Liver (tissue), 9 donors: ENCODE measurements around the gene DERL3. TPM values are rescaled to one million over a fixed set of nuclear protein-coding genes. Genes with fewer than 3 reads are reported as not detected.

Source experiments
- DNase-seq: peaks from one replicate; pipeline ENCODE4 v3.0.0-alpha.2; 2017; ENCODE audit warnings: low spot score
- H3K27ac ChIP-seq, 2 donors: one replicate each; pipeline ENCODE4 v1.7.0; 2013; ENCODE audit warnings: inconsistent platforms in 2 of 2, low read length in 2 of 2, control low read depth in 1 of 2, low read depth in 1 of 2, mild to moderate bottlenecking in 1 of 2
- H3K27me3 ChIP-seq, 4 donors: one replicate each; pipeline versions ENCODE4 v1.6.1 to v1.7.0; 2013; ENCODE audit warnings: low read length in 3 of 4, inconsistent platforms in 1 of 4, mild to moderate bottlenecking in 1 of 4, moderate library complexity in 1 of 4; ENCODE audit not compliant: control insufficient read depth in 4 of 4, insufficient read depth in 4 of 4
- H3K36me3 ChIP-seq, 4 donors: one replicate each; pipeline versions ENCODE4 v1.6.1 to v1.7.0; 2013; ENCODE audit warnings: low read length in 3 of 4, mild to moderate bottlenecking in 3 of 4, low read depth in 1 of 4, moderate library complexity in 1 of 4; ENCODE audit not compliant: control insufficient read depth in 4 of 4, insufficient read depth in 3 of 4
- H3K4me1 ChIP-seq, 4 donors: one replicate each; pipeline versions ENCODE4 v1.6.1 to v1.7.0; 2013; ENCODE audit warnings: low read length in 3 of 4, mild to moderate bottlenecking in 3 of 4, moderate library complexity in 1 of 4; ENCODE audit not compliant: control insufficient read depth in 4 of 4, insufficient read depth in 4 of 4
- H3K4me3 ChIP-seq, 3 donors: one replicate each; pipeline versions ENCODE4 v1.6.1 to v1.7.0; 2013; ENCODE audit warnings: low read length in 3 of 3, control low read depth in 1 of 3, low read depth in 1 of 3, mild to moderate bottlenecking in 1 of 3
- H3K9ac ChIP-seq, 2 donors: one replicate each; pipeline ENCODE4 v1.7.0; 2013; ENCODE audit warnings: low read length in 2 of 2, mild to moderate bottlenecking in 2 of 2, moderate library complexity in 2 of 2, control low read depth in 1 of 2, low read depth in 1 of 2
- H3K9me3 ChIP-seq, 4 donors: one replicate each; pipeline versions ENCODE4 v1.6.1 to v1.7.0; 2013; ENCODE audit warnings: low read length in 3 of 4; ENCODE audit not compliant: control insufficient read depth in 4 of 4
- ATF3 ChIP-seq: IDR thresholded peaks from 2 replicates; pipeline ENCODE4 v1.6.1; 2016; ENCODE audit warnings: antibody characterized with exemption
- CTCF ChIP-seq: fragments of 150-350 bp; IDR thresholded peaks from 2 replicates; pipeline ENCODE4 v1.5.1; 2017; ENCODE audit warnings: improper control_type of control experiment, low read depth, low read length; ENCODE audit not compliant: missing input control
- EGR1 ChIP-seq, 2 donors: IDR thresholded peaks; 2 replicates each; pipeline ENCODE4 v1.6.1; 2016 to 2018; ENCODE audit warnings: antibody characterized with exemption in 2 of 2, low read depth in 2 of 2
- FOXA1 ChIP-seq: IDR thresholded peaks from 2 replicates; pipeline ENCODE4 v1.6.1; 2016; ENCODE audit warnings: antibody characterized with exemption
- FOXA2 ChIP-seq: IDR thresholded peaks from 2 replicates; pipeline ENCODE4 v1.6.1; 2016; ENCODE audit warnings: antibody characterized with exemption
- GABPA ChIP-seq, 2 donors: IDR thresholded peaks in 1 of 2; conservative IDR thresholded peaks in 1 of 2; 2 replicates each; pipeline ENCODE4 v1.6.1; 2016; ENCODE audit warnings: antibody characterized with exemption in 2 of 2, mild to moderate bottlenecking in 1 of 2, moderate library complexity in 1 of 2
- HNF4A ChIP-seq, 2 donors: conservative IDR thresholded peaks; 2 replicates each; pipeline ENCODE4 v1.6.1; 2016; ENCODE audit warnings: antibody characterized with exemption in 2 of 2, mild to moderate bottlenecking in 2 of 2
- HNF4G ChIP-seq: IDR thresholded peaks from 2 replicates; pipeline ENCODE4 v1.6.1; 2016; ENCODE audit warnings: antibody characterized with exemption
- JUND ChIP-seq, 2 donors: IDR thresholded peaks; 2 replicates each; pipeline ENCODE4 v1.6.1; 2016; ENCODE audit warnings: antibody characterized with exemption in 2 of 2
- MAX ChIP-seq: IDR thresholded peaks from 2 replicates; pipeline ENCODE4 v1.6.1; 2016; ENCODE audit warnings: antibody characterized with exemption
- NR2F2 ChIP-seq: IDR thresholded peaks from 2 replicates; pipeline ENCODE4 v1.6.1; 2016; ENCODE audit warnings: antibody characterized with exemption
- RAD21 ChIP-seq, 2 donors: IDR thresholded peaks; 2 replicates each; pipeline ENCODE4 v1.6.1; 2016; ENCODE audit warnings: antibody characterized with exemption in 2 of 2, mild to moderate bottlenecking in 2 of 2
- REST ChIP-seq: IDR thresholded peaks from 2 replicates; pipeline ENCODE4 v1.6.1; 2016; ENCODE audit warnings: antibody characterized with exemption, mild to moderate bottlenecking
- RXRA ChIP-seq, 2 donors: IDR thresholded peaks; 2 replicates each; pipeline ENCODE4 v1.6.1; 2017 to 2018; ENCODE audit warnings: antibody characterized with exemption in 2 of 2, mild to moderate bottlenecking in 1 of 2
- SP1 ChIP-seq: IDR thresholded peaks from 2 replicates; pipeline ENCODE4 v1.6.1; 2018; ENCODE audit warnings: antibody characterized with exemption, mild to moderate bottlenecking
- TAF1 ChIP-seq: conservative IDR thresholded peaks from 2 replicates; pipeline ENCODE4 v1.6.1; 2016; ENCODE audit warnings: antibody characterized with exemption, mild to moderate bottlenecking
- YY1 ChIP-seq: IDR thresholded peaks from 2 replicates; pipeline ENCODE4 v1.6.1; 2016; ENCODE audit warnings: antibody characterized with exemption, mild to moderate bottlenecking
- ZBTB33 ChIP-seq: IDR thresholded peaks from 2 replicates; pipeline ENCODE4 v1.6.1; 2016; ENCODE audit warnings: antibody characterized with exemption
- WGBS: extraction: QIAGEN DNeasy Blood & Tissue Kit; methylation state at CpG from one replicate; pipeline ENCODE4 v1.1.7; 2013; 5-methylcytosine and 5-hydroxymethylcytosine counted together
- polyA plus RNA-seq, 2 donors: library from polyadenylated mRNA; stranded (reverse) in 1 of 2; unstranded in 1 of 2; fragments of 200-250 nt in 1 of 2; fragments of >200 nt in 1 of 2; fragmentation: Nextera tagmentation in 1 of 2; extraction: Ambion mirVana in 1 of 2; gene quantifications; one replicate each; pipeline versions ENCODE4 v1.2.1 to v1.2.3, GENCODE V29; 2013 to 2015
- total RNA-seq, 2 donors: library from RNA; depleted of rRNA; stranded (reverse); fragments of >200 nt; gene quantifications; one replicate each; pipeline ENCODE4 v1.2.3, GENCODE V29; 2014
- donor health status: healthy.
- donor health status: healthy.
- donor health status: healthy.
- donor health status: healthy.
- donor health status: healthy.

The DERL3 gene
- total and polyA plus RNA-seq, 4 donors: 1.0 to 9.3 (median 3.9) TPM

GRCh38 chr22:23840026-23840425 lies 1.2 kb upstream of the DERL3 start (continued):
- no peak for TF ChIP-seq CTCF
- TF ChIP-seq TAF1: no peak
- no peak for TF ChIP-seq RAD21 (IDR thresholded peaks at IDR 0.05)
- TF ChIP-seq ZBTB33: no peak
- no peak for TF ChIP-seq HNF4G

DNA sequence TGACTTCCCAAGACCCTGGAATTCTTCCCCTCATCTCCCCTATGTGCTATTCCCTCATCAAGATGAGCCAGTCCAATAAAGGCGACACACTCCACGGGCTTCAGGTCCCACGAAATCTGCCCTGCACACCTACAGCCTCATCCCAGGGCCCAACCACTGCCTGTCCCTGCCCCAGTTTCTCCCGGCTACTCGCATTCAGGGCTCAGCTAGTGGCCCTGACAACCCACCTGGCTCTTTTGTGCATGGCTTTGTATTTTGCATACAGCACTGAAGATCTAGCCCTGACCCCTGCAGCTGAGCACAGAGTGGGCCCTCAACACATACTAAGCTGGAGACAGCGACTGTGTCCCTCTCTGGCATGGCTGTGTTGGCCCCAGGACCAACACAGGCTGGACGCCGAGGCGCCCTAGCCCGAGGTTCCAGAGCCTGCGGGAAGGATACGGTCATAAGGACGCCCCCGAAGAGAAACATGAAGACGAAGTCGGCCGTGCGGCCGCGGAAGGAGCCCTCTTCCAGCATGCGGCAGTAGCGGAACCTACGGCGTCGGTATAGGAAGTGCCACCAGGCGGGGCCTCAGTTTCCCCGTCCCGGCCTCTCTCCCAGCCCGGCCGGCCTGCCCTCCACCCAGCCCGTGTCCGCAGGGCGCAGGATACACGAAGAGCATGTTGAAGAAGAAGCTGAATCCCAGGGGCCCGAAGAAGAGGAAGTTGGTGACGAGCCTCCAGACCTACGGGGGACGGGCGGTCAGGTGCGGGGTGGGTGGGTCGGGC lies 710 bp downstream of the DERL3 start:
- no peak overlapping the region for H3K27ac ChIP-seq
- DNase-seq: no peak
- no peak for TF ChIP-seq RAD21 (IDR thresholded peaks at IDR 0.05)
- no peak for TF ChIP-seq FOXA1
- TF ChIP-seq SP1: no peak
- no peak for TF ChIP-seq NR2F2
- TF ChIP-seq FOXA2: no peak
- TF ChIP-seq REST: no peak
- no peak for TF ChIP-seq CTCF
- no peak for TF ChIP-seq ZBTB33
- TF ChIP-seq ATF3: no peak
- TF ChIP-seq TAF1: no peak
- no peak for TF ChIP-seq RXRA (IDR thresholded peaks at IDR 0.05)
- no peak for TF ChIP-seq JUND (IDR thresholded peaks at IDR 0.05)
- TF ChIP-seq HNF4G: no peak
- no peak for TF ChIP-seq HNF4A (conservative IDR thresholded peaks at IDR 0.05)
- no peak for TF ChIP-seq EGR1 (IDR thresholded peaks at IDR 0.05; ENCODE audit: low read depth in 2 of 2)
- TF ChIP-seq MAX: no peak
- TF ChIP-seq GABPA (IDR thresholded peaks at IDR 0.05 in 1 of 2, conservative IDR thresholded peaks at IDR 0.05 in 1 of 2): no peak
- TF ChIP-seq YY1: no peak
- H3K4me1 ChIP-seq: peaks cover 3 to 10% (median 10%) of the 10 kb centered on the region in 4 donors
- H3K9ac ChIP-seq: no peak overlapping the region
- peak overlapping the region in 1 of 3 donors; percentile 53 for H3K4me3 ChIP-seq
- no peaks in the 10 kb centered on the region for H3K9me3 ChIP-seq
- 37% methylated on average over 41 of the region's 41 CpGs for WGBS
- H3K36me3 ChIP-seq: peaks cover 2 to 27% (median 6%) of the 10 kb centered on the region in 4 donors
- H3K27me3 ChIP-seq: no peaks in the 10 kb centered on the region
